HCT116 (cell line): ENCODE measurements around the gene STIM2. TPM values are rescaled to one million over a fixed set of nuclear protein-coding genes. Genes with fewer than 3 reads are reported as not detected.

Experiments
- ATAC-seq: fragments of 200-7000 bp; cut with Tn5 transposase; 2 replicates; pipeline ENCODE4 v1.9.1; 2020; ENCODE audit warnings: mild to moderate bottlenecking, moderate library complexity
- BruUV-seq: library from RNA; stranded (reverse); fragments of 400-500 nt; replicated peaks from 2 replicates; lab custom pipeline; 2021; lab: Mats Ljungman, UMichigan
- CTCF ChIA-PET: fragments of 300-600 bp; sonication (Branson Sonifier 250); formaldehyde crosslinking; loops from one replicate; lab custom pipeline; 2021; ENCODE audit warnings: antibody characterized with exemption; lab: Charles Lee
- POLR2A ChIA-PET: fragments of 300-600, 350-600 bp; sonication (Branson Sonifier 250); formaldehyde crosslinking; loops from one replicate; lab custom pipeline; 2021; ENCODE audit warnings: antibody characterized with exemption; lab: Charles Lee
- RAD21 ChIA-PET, 2 experiments: fragments of 300-600 bp; sonication (Branson Sonifier 250); formaldehyde crosslinking; loops; one replicate each; lab custom pipeline; 2023; ENCODE audit warnings: low total read pairs in 2 of 2; ENCODE audit not compliant: uncharacterized antibody in 2 of 2, unreplicated experiment in 2 of 2, low non-redundant PET in 1 of 2; lab: Charles Lee
- DNase-seq: peaks from one replicate; pipeline ENCODE4 v3.0.0-alpha.2; 2010; ENCODE audit warnings: low read depth, low spot score
- H2AFZ ChIP-seq: fragments of 200-600 bp; shearing (Covaris generic), sonication (generic); 2 replicates; pipeline ENCODE4 v1.6.1; 2017; ENCODE audit warnings: low read depth, mixed run types, mixed read lengths, antibody characterized with exemption, low read length; ENCODE audit not compliant: poor library complexity, severe bottlenecking
- H3K27ac ChIP-seq: 2 replicates; pipeline ENCODE4 v1.5.1; 2012; ENCODE audit warnings: low read depth, low read length
- H3K27me3 ChIP-seq: fragments of 200-600 bp; sonication (generic); 2 replicates; pipeline ENCODE4 v1.6.1; 2016; ENCODE audit warnings: mixed run types, low read length, mixed read lengths; ENCODE audit not compliant: insufficient read depth
- H3K36me3 ChIP-seq, 2 experiments: fragments of 200-500 bp in 1 of 2; fragments of 200-600 bp in 1 of 2; sonication (Bioruptor generic) in 1 of 2; sonication (generic) in 1 of 2; 2 replicates each; pipeline versions ENCODE4 v1.5.1 to v1.6.1; 2014 to 2016; ENCODE audit warnings: low read length in 2 of 2, inconsistent platforms in 1 of 2, mixed read lengths in 1 of 2, mixed run types in 1 of 2; ENCODE audit not compliant: insufficient read depth in 2 of 2, control insufficient read depth in 1 of 2
- H3K4me1 ChIP-seq, 2 experiments: fragments of 200-600 bp in 1 of 2; sonication (generic) in 1 of 2; 2 replicates each; pipeline versions ENCODE4 v1.5.1 to v1.6.1; 2012 to 2017; ENCODE audit warnings: low read length in 2 of 2, inconsistent platforms in 1 of 2, mild to moderate bottlenecking in 1 of 2, mixed read lengths in 1 of 2, mixed run types in 1 of 2, moderate library complexity in 1 of 2; ENCODE audit not compliant: insufficient read depth in 2 of 2, control insufficient read depth in 1 of 2
- H3K4me2 ChIP-seq: fragments of 200-600 bp; sonication (generic); 2 replicates; pipeline ENCODE4 v1.6.1; 2017; ENCODE audit warnings: mixed run types, low read length, mixed read lengths
- H3K4me3 ChIP-seq, 2 experiments: fragments of 200-600 bp in 1 of 2; sonication (generic) in 1 of 2; replicated peaks in 1 of 2; 2 replicates each; pipeline ENCODE4 v1.5.1; 2011 to 2016; ENCODE audit warnings: low read length in 2 of 2, control low read depth in 1 of 2, low read depth in 1 of 2, mild to moderate bottlenecking in 1 of 2, mixed read lengths in 1 of 2, mixed run types in 1 of 2
- H3K79me2 ChIP-seq: fragments of 200-600 bp; sonication (generic); 2 replicates; pipeline ENCODE4 v1.6.1; 2017; ENCODE audit warnings: mild to moderate bottlenecking, mixed run types, low read length, moderate library complexity, mixed read lengths; ENCODE audit not compliant: insufficient read depth
- H3K9ac ChIP-seq: fragments of 200-600 bp; sonication (generic); 2 replicates; pipeline ENCODE4 v1.6.1; 2016; ENCODE audit warnings: low read length, mixed read lengths
- H3K9me2 ChIP-seq: fragments of 200-600 bp; sonication (generic), shearing (Covaris generic); 2 replicates; pipeline ENCODE4 v1.6.1; 2017; ENCODE audit warnings: mixed run types, mild to moderate bottlenecking, moderate library complexity; ENCODE audit not compliant: insufficient read depth
- H3K9me3 ChIP-seq, 2 experiments: fragments of 200-500 bp in 1 of 2; fragments of 200-600 bp in 1 of 2; sonication (Bioruptor generic) in 1 of 2; sonication (generic) in 1 of 2; 2 replicates each; pipeline ENCODE4 v1.6.1; 2014 to 2017; ENCODE audit warnings: low read length in 2 of 2, mixed read lengths in 2 of 2, inconsistent platforms in 1 of 2, low read depth in 1 of 2, mild to moderate bottlenecking in 1 of 2, mixed run types in 1 of 2, moderate library complexity in 1 of 2; ENCODE audit not compliant: control insufficient read depth in 1 of 2, insufficient read depth in 1 of 2
- H4K20me1 ChIP-seq: fragments of 200-600 bp; sonication (generic), shearing (Covaris generic); 2 replicates; pipeline ENCODE4 v1.6.1; 2017; ENCODE audit warnings: mixed run types, mild to moderate bottlenecking, moderate library complexity; ENCODE audit not compliant: insufficient read depth
- CBX3 ChIP-seq: IDR thresholded peaks from 2 replicates; pipeline ENCODE4 v1.6.1; 2012; ENCODE audit warnings: low read depth
- CEBPB ChIP-seq: IDR thresholded peaks from 2 replicates; pipeline ENCODE4 v1.6.1; 2012; ENCODE audit warnings: low read depth
- ELF1 ChIP-seq: IDR thresholded peaks from 2 replicates; pipeline ENCODE4 v1.6.1; 2012; ENCODE audit warnings: low read depth, borderline replicate concordance
- EZH2 ChIP-seq: fragments of 200-600 bp; sonication (generic); IDR thresholded peaks from 2 replicates; pipeline ENCODE4 v1.6.1; 2017; ENCODE audit warnings: antibody characterized with exemption, mixed run types
- FOSL1 ChIP-seq: IDR thresholded peaks from 2 replicates; pipeline ENCODE4 v1.6.1; 2012; ENCODE audit warnings: low read depth
- MAX ChIP-seq: IDR thresholded peaks from 2 replicates; pipeline ENCODE4 v1.6.1; 2012
- REST ChIP-seq: IDR thresholded peaks from 2 replicates; pipeline ENCODE4 v1.6.1; 2012; ENCODE audit warnings: low read depth
- SIN3A ChIP-seq: IDR thresholded peaks from 2 replicates; pipeline ENCODE4 v1.6.1; 2012; ENCODE audit warnings: low read depth
- SP1 ChIP-seq: IDR thresholded peaks from 2 replicates; pipeline ENCODE4 v1.6.1; 2012; ENCODE audit warnings: low read depth
- TCF7L2 ChIP-seq: IDR thresholded peaks from 2 replicates; pipeline ENCODE4 v1.7.0; 2011; ENCODE audit warnings: borderline replicate concordance, inconsistent platforms; ENCODE audit not compliant: insufficient read depth, insufficient read length; ENCODE audit errors: extremely low read depth
- ZNF274 ChIP-seq: fragments of 200-500 bp; sonication (Bioruptor generic); IDR thresholded peaks from 2 replicates; pipeline ENCODE4 v1.6.1; 2014; ENCODE audit warnings: mild to moderate bottlenecking, low read depth, low read length, inconsistent platforms
- intact Hi-C: fragments of 100-400 bp; cut with micrococcal nuclease; formaldehyde crosslinking; loops from 2 replicates; pipeline ENCODE4 v1.10.0; 2022
- total RNA-seq: library from RNA; stranded (reverse); gene quantifications from one replicate; pipeline ENCODE4 v1.2.1, GENCODE V29; 2021; ENCODE audit not compliant: unreplicated experiment

The STIM2 gene
- total RNA-seq, 1 experiment from 2014 or later: 65.9 TPM

DNA sequence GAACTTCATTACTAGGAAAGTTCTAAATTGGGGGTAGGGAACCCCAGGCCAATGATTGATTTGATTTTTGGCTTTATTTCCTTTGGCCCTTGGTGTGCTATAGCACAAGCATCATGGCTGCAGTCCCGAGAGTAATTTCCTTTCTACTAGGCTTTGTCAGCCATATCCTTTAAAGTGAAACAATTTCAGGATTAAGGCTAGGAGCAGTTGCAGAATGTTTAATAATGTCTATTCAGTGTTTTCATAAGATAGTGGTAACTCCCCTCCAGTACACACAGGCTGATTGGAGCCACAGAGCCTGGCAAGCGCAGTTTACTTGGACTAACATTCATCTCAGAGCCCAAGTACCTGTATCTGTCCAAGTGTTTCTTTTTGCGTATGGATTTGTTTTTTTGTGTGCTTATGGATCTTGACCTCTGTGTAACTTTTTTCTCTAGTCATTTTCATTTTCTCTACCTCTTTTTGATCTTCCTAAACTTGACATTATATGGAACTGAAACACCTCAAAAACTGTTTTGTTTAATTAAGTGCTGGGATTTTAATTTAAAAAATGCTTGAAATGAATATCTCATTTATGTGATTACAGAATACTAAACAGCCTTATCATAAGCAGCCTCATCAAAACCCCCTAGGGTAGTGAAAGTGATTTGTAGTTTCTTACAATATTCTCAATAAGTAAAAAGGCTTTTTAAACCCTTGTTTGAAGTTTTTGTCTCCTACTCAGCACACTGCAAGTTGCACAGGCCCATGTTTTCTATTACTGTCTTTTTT lies 7.5 kb downstream of the STIM2 start:
- Histone ChIP-seq H3K9me2 (no peaks in the 10 kb centered on the region), H3K79me2 (peaks cover 74% of the 10 kb centered on the region), H3K27me3 (no peaks in the 10 kb centered on the region), H2AFZ (no peak overlapping the region), H4K20me1 (no peaks in the 10 kb centered on the region), H3K4me3 (no peak overlapping the region), H3K4me2 (no peak overlapping the region), H3K9ac (no peak overlapping the region), H3K27ac (no peak overlapping the region), H3K36me3 (no peaks in the 10 kb centered on the region), H3K4me1 (no peaks in the 10 kb centered on the region), H3K9me3 (no peaks in the 10 kb centered on the region)
- CTCF ChIA-PET: no interaction called here
- ATAC-seq (no peak), DNase-seq (no peak)
- no TSS peak for BruUV-seq
- POLR2A ChIA-PET: no interaction called here
- no peak for TF ChIP-seq EZH2
- no peak for TF ChIP-seq MAX
- TF ChIP-seq TCF7L2: no peak
- no peak for TF ChIP-seq REST
- no peak for TF ChIP-seq CEBPB
- no peak for TF ChIP-seq FOSL1
- no peak for TF ChIP-seq ELF1
- no peak for TF ChIP-seq CBX3
- no peak for TF ChIP-seq SIN3A
- TF ChIP-seq SP1: no peak
- no peak for TF ChIP-seq ZNF274
- RAD21 ChIA-PET: no interaction called here
- intact Hi-C loops: no loop called here
